ENCODE data around the gene MPST.
A peak's percentile ranks its signal among the peaks of the same experiment; 100 is the strongest.

The MPST gene

DNA sequence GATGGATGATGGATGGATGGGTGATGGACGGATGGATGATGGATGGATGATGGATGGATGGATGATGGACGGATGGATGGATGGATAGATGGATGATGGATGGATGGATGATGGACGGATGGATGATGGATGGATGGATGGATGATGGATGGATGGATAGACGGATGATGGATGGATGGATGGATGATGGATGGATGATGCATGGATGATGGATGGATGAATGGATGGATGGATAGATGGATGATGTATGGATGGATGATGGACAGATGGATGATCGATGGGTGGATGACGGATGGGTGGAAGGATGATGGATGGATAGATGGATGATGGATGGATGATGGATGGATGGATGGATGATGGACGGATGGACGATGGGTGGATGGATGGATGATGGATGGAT, 53.1 kb downstream of the MPST start:
- Histone ChIP-seq H3K4me3 (ENCODE audit: low read depth, low read length) (no peak overlapping the region), H3K9me3 (ENCODE audit: control insufficient read depth, low read length) (no peaks in the 10 kb centered on the region), H3K27ac (no peak overlapping the region), H3K4me1 (no peaks in the 10 kb centered on the region), H3K79me2 (no peaks in the 10 kb centered on the region), H2AFZ (no peak overlapping the region), H3K9ac (no peak overlapping the region), H3K4me2 (ENCODE audit: low read length) (no peak overlapping the region), H3K27me3 (ENCODE audit: control insufficient read depth, insufficient read depth, low read length) (peaks cover 5% of the 10 kb centered on the region), H3K36me3 (ENCODE audit: control insufficient read depth, insufficient read depth, low read length) (no peaks in the 10 kb centered on the region)
- TF ChIP-seq, protein P1, sequence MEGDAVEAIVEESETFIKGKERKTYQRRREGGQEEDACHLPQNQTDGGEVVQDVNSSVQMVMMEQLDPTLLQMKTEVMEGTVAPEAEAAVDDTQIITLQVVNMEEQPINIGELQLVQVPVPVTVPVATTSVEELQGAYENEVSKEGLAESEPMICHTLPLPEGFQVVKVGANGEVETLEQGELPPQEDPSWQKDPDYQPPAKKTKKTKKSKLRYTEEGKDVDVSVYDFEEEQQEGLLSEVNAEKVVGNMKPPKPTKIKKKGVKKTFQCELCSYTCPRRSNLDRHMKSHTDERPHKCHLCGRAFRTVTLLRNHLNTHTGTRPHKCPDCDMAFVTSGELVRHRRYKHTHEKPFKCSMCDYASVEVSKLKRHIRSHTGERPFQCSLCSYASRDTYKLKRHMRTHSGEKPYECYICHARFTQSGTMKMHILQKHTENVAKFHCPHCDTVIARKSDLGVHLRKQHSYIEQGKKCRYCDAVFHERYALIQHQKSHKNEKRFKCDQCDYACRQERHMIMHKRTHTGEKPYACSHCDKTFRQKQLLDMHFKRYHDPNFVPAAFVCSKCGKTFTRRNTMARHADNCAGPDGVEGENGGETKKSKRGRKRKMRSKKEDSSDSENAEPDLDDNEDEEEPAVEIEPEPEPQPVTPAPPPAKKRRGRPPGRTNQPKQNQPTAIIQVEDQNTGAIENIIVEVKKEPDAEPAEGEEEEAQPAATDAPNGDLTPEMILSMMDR (IDR thresholded peaks at IDR 0.05) = no peak

GRCh38 chr22:37074537-37074936, 55.0 kb downstream of the MPST start:
- Histone ChIP-seq H3K79me2 (no peaks in the 10 kb centered on the region), H3K9ac (no peak overlapping the region), H3K27me3 (ENCODE audit: control insufficient read depth, insufficient read depth, low read length) (no peaks in the 10 kb centered on the region), H3K9me3 (ENCODE audit: control insufficient read depth, low read length) (no peaks in the 10 kb centered on the region), H3K4me3 (ENCODE audit: low read depth, low read length) (no peak overlapping the region), H3K4me2 (ENCODE audit: low read length) (no peak overlapping the region), H2AFZ (no peak overlapping the region), H3K4me1 (no peaks in the 10 kb centered on the region), H3K36me3 (ENCODE audit: control insufficient read depth, insufficient read depth, low read length) (no peaks in the 10 kb centered on the region), H3K27ac (no peak overlapping the region)
- TF ChIP-seq, protein P1 (IDR thresholded peaks at IDR 0.05) = no peak

DNA sequence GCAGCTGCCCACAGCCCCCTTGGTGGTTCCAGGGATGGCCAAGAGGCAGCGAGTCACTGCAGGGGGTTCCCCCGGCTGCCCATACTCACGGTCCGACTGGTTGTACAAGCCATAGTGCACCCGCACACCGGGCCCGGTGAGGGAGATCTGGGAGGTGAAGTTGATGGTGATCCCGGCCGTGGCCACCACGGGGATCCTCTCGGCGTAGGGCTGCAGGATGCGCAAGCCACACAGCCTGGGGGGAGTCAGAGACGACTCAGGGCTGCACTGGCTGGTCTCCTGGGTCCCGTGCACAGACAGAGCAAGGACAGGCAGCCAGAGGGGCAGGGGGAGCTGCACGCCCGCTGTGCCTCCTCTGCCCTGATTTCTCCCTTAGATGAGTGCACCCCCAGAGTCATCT, 55.5 kb downstream of the MPST start:
- Histone ChIP-seq H3K4me2 (ENCODE audit: low read length) (no peak overlapping the region), H3K36me3 (ENCODE audit: control insufficient read depth, insufficient read depth, low read length) (no peaks in the 10 kb centered on the region), H2AFZ (no peak overlapping the region), H3K9me3 (ENCODE audit: control insufficient read depth, low read length) (no peaks in the 10 kb centered on the region), H3K9ac (no peak overlapping the region), H3K4me3 (ENCODE audit: low read depth, low read length) (no peak overlapping the region), H3K4me1 (no peaks in the 10 kb centered on the region), H3K27ac (no peak overlapping the region), H3K27me3 (ENCODE audit: control insufficient read depth, insufficient read depth, low read length) (no peaks in the 10 kb centered on the region), H3K79me2 (no peaks in the 10 kb centered on the region)
- TF ChIP-seq, protein P1 (IDR thresholded peaks at IDR 0.05) = no peak

DNA sequence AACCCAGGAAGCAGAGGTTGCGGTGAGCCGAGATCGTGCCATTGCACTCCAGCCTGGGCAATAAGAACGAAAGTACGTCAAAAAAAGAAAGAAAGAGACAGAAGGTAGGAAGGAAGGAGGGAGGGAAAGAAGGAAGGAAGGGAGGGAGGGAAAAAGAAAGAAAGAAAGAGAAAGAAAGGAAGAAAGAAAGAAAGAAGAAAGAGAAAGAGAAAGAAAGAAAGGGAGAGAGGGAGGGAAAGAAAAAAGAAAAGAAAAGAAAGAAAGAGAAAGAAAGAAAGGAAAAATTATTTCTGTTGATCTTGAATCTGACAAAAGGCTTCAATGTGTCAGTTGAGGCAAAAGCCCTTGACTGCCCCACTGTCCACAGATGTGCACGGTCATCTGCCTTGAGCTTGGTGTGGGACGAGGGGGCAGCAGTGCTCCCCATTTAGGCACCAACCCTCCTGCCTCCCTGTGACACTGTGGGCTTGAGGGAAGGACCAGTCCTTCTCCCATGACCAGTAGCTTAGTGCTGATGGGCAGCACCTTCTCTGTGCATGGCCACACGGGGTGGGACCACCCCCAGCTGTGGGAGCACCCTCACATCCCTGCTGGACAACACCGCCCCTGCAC, 56.4 kb downstream of the MPST start:
- Histone ChIP-seq H2AFZ (no peak overlapping the region), H3K4me3 (ENCODE audit: low read depth, low read length) (no peak overlapping the region), H3K4me2 (ENCODE audit: low read length) (no peak overlapping the region), H3K27ac (no peak overlapping the region), H3K9ac (no peak overlapping the region), H3K79me2 (no peaks in the 10 kb centered on the region), H3K27me3 (ENCODE audit: control insufficient read depth, insufficient read depth, low read length) (no peaks in the 10 kb centered on the region), H3K4me1 (no peaks in the 10 kb centered on the region), H3K36me3 (ENCODE audit: control insufficient read depth, insufficient read depth, low read length) (no peaks in the 10 kb centered on the region), H3K9me3 (ENCODE audit: control insufficient read depth, low read length) (no peaks in the 10 kb centered on the region)
- TF ChIP-seq, protein P1 (IDR thresholded peaks at IDR 0.05) = no peak

GRCh38 chr22:37077802-37078448, 58.4 kb downstream of the MPST start:
- no peak overlapping the region for H3K9ac ChIP-seq
- H3K36me3 ChIP-seq (ENCODE audit: control insufficient read depth, insufficient read depth, low read length) = no peaks in the 10 kb centered on the region
- H2AFZ ChIP-seq = no peak overlapping the region
- no peaks in the 10 kb centered on the region for H3K79me2 ChIP-seq
- no peaks in the 10 kb centered on the region for H3K27me3 ChIP-seq (ENCODE audit: control insufficient read depth, insufficient read depth, low read length)
- H3K4me1 ChIP-seq = no peaks in the 10 kb centered on the region
- H3K4me3 ChIP-seq (ENCODE audit: low read depth, low read length) = no peak overlapping the region
- TF ChIP-seq, protein P1 (IDR thresholded peaks at IDR 0.05) = peak; percentile 60
- H3K27ac ChIP-seq = no peak overlapping the region
- H3K4me2 ChIP-seq (ENCODE audit: low read length) = no peak overlapping the region
- no peaks in the 10 kb centered on the region for H3K9me3 ChIP-seq (ENCODE audit: control insufficient read depth, low read length)
